HG02840 (cell line): Measurements from ENCODE around the gene CACUL1.
"Not testable (repeated sequence)": the region's sequence is repeated elsewhere in the genome, so short reads cannot be mapped to it uniquely, and the experiment has no call there.

Experiments used
- ATAC-seq: cut with Tn5 transposase; IDR thresholded peaks from one replicate; pipeline ENCODE4 v1.9.1; 2021; ENCODE audit warnings: mild to moderate bottlenecking, moderate library complexity, moderate number of reproducible peaks; ENCODE audit not compliant: unreplicated experiment, low FRiP score

The CACUL1 gene

DNA sequence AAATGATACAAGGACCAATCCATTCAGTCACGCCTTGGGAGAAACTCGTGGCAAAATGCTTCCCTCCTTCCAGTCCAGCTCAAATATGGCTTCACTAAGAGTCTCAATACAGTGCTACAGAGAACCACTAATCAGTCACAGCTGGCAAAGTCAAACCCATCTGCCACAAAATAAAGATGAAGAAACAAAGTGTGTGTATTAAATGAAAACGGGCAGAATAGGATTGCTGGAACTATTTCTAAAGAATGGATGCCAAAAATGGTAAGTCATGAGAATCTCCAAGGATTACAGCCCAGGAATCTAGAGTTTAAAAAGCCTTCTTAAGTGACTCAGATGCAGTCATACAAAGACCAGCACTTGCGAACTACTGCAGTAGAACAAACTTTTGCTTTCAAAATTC is 61.9 kb downstream of the CACUL1 start:
- no peak for ATAC-seq

DNA sequence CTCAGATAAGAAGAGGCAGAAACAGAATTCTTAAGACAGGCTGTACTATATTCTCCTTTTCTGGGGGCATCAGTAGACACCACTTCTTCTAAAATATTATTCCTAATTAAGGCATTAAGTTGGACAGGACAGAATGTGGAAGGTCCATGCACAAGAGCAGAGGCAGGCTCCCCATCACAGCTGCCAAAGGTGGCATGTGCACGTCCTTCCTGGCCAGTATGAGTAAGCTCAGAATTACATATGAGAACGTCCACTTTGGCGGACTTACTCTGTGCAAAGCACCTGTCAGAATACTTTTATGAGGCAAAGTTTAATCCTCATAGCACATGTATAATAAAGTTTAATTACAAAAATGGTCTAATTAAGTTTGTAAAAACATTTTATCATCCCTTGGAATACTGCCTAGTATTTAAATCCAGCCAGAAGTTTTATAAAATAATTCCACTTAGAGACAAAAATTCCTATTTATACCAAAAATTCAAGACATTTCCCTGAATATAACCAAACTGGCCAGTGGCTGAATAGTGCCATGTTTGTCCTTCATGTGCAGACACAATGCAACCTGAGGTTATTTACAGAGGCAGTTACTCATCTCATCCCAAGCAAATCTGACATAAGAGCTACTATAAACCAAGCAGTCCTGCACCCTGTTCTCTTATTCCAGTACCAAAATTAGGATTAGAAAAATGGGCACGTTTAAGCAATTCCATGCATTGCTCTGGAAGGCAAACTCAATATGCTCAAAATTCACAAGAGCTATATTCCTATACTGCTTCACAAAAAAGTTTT is 65.5 kb downstream of the CACUL1 start:
- no peak for ATAC-seq

GRCh38 chr10:118687472-118687871 is 67.3 kb downstream of the CACUL1 start:
- ATAC-seq = no peak

GRCh38 chr10:118682533-118682932 is 72.2 kb downstream of the CACUL1 start:
- no peak for ATAC-seq

- no peak for ATAC-seq
Measured at GRCh38 chr10:118680197-118680596, 74.6 kb downstream of the CACUL1 start.

- no peak for ATAC-seq
Measured at GRCh38 chr10:118674226-118674919, 80.4 kb downstream of the CACUL1 start.

DNA sequence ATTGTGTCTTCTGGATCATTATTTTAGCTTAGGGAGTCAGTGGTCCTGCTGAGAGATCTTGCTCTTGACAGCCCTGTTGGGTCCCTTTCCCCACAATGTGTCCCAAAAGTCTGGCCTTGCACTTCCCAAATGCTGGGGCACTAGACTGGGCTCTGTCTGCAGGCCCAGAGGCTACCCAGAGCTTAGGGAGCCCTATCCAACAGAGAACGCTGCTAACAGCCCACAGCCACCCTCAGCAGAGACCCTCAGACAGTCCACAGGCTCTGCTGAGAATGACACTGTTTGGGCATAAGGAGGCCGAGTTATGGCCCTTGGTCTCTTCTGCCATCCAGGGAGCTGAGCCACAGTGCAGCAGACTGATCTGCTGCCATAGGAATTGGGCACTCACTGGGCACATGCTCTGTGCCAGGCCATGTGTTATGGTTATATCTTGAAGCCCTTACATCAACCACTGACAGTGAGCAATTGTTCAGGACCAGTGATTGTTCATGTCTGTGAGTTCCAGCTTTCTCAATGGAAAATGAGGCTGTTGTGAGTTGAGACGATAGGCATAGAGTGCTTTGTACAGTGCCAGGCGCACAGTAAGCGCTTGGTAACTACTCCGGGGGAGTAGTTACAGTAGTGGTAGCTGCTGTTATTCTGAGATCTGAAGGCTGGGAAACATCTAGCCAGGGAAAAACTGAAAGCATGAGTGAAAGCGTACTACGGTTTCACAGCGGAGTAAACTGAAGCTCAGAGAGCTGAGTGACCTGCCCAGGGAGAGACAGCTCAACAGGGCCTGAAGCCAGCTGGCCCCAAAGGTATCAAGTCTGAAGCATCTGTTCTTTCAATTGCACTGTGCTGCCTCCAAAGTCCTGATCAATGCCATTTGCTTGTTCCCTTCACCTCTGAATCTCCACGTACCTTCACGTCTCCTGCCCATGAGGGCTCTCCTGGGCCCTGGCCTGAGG is 81.7 kb downstream of the CACUL1 start:
- no peak for ATAC-seq

- no peak for ATAC-seq
Measured at GRCh38 chr10:118672153-118672552, 82.6 kb downstream of the CACUL1 start.

GRCh38 chr10:118671221-118671620 is 83.5 kb downstream of the CACUL1 start:
- not testable (repeated sequence) for ATAC-seq

GRCh38 chr10:118670472-118671124 is 84.2 kb downstream of the CACUL1 start:
- no peak for ATAC-seq

DNA sequence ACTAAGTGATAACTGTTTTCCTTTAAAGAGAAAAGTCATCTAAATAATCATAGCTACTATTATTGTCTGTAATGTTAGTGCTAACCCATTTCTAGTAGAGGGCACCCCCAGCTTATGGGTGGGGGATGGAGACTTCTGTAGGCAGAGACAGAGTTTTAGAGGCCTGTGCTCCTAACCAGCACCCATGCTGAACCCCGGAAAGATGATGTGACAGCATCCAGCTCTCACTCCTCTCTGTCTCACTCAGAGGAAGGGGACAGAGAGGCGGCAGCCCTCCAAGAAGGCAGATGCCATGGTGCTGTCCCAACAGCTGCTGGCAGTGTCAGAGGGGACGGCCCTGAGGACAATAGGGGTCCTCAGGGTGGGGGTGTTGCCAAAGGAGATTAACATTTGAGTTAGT is 84.9 kb downstream of the CACUL1 start:
- ATAC-seq = no peak

GRCh38 chr10:118669020-118669791 is 85.6 kb downstream of the CACUL1 start:
- ATAC-seq = no peak

GRCh38 chr10:118668228-118668952 is 86.4 kb downstream of the CACUL1 start:
- no peak for ATAC-seq

DNA sequence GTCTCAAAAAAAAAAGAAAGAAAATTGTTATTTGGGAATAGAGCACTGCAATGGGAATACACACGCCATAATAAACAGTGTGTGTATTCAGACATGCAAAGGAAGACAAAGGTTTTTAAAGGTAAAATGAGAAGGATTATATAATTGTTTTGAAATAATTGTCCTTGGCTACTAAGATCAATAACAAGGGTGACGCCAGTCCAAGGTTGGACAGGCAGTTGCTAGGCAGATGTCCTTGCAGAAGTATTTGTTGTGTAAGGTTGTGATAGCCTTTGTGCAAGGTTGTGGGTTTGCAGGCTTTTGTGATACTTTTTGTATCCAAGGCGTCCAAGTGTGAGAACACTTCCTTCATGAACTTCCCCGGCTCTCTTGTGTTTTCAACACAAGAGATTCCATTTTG is 87.0 kb downstream of the CACUL1 start:
- no peak for ATAC-seq

- no peak for ATAC-seq
Measured at GRCh38 chr10:118666350-118666749, 88.4 kb downstream of the CACUL1 start.

DNA sequence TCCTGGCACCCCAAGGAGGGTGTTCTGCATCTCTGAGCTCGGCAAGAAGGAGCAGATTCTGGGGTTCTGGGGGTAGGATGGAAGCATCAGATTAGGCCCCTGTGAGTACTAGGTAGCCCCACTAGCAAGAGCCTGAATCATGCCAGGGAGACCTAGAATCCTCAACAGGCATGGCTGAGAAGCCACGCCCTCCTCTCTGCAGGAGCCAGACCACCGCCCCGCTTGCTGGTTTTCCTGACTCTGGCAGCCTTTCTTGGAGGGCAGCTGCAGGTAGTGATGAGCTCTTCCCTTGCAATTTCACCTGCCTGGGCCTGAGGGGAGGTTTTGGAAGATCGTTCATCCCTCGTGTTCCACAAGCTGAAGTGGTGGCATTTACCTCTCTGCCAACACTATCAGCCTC is 90.4 kb downstream of the CACUL1 start:
- ATAC-seq = no peak

DNA sequence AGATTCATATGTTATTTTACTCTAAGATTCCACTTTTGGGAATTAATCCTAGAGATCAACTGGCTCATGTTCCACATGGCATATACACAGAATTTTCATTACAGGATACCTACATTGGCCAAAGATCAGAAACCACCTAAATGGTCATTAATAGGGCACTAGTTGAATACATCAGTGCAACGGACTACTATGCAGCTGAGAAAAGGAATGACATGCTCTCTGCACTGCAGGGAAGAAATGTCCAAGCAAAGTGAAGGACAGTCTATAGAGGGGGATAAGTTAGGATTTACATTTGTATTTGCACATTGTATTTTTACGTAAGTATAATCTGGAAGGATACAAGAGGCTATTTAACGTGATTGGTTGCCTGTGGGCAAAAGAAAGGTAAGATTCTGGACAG is 91.6 kb downstream of the CACUL1 start:
- no peak for ATAC-seq

- ATAC-seq = no peak
Measured at GRCh38 chr10:118662228-118663035, 92.3 kb downstream of the CACUL1 start.
